ENCODE measurements around the gene NFX1.
A peak's percentile ranks its signal among the peaks of the same experiment; 100 is the strongest.

Gene NFX1

GRCh38 chr9:33265211-33265865 is 25.0 kb upstream of the NFX1 start:
- Histone ChIP-seq H3K27ac (ENCODE audit: low read length) (no peak overlapping the region), H3K9me3 (ENCODE audit: control insufficient read depth, insufficient read depth, low read length) (no peaks in the 10 kb centered on the region), H3K27me3 (ENCODE audit: control insufficient read depth, insufficient read depth, low read length) (no peaks in the 10 kb centered on the region), H3K36me3 (ENCODE audit: control insufficient read depth, insufficient read depth, low read length) (peaks cover under 1% of the 10 kb centered on the region; the same call in 1 of the 2 replicates), H3K4me3 (ENCODE audit: low read length) (peak overlapping the region; percentile 86; the same call in 1 of the 2 replicates), H3K4me1 (ENCODE audit: control insufficient read depth, insufficient read depth, low read length) (peaks cover 6% of the 10 kb centered on the region; the same call in 1 of the 2 replicates)
- no CpG with 5 or more reads among the region's 13 CpGs for WGBS (ENCODE audit: insufficient coverage, insufficient read length)
- DNase-seq (ENCODE audit: low read depth, low spot score), result no peak

GRCh38 chr9:33267151-33267767 is 23.1 kb upstream of the NFX1 start:
- H3K4me3 ChIP-seq (ENCODE audit: low read length), result no peak overlapping the region
- no peak overlapping the region for H3K27ac ChIP-seq (ENCODE audit: low read length)
- no peak for DNase-seq (ENCODE audit: low read depth, low spot score)
- no peaks in the 10 kb centered on the region for H3K27me3 ChIP-seq (ENCODE audit: control insufficient read depth, insufficient read depth, low read length)
- peaks cover 5% of the 10 kb centered on the region; the same call in 1 of the 2 replicates for H3K36me3 ChIP-seq (ENCODE audit: control insufficient read depth, insufficient read depth, low read length)
- H3K4me1 ChIP-seq (ENCODE audit: control insufficient read depth, insufficient read depth, low read length), result peaks cover 6% of the 10 kb centered on the region; the same call in 1 of the 2 replicates
- H3K9me3 ChIP-seq (ENCODE audit: control insufficient read depth, insufficient read depth, low read length), result no peaks in the 10 kb centered on the region

GRCh38 chr9:33270146-33270545 is 20.2 kb upstream of the NFX1 start:
- no peaks in the 10 kb centered on the region for H3K9me3 ChIP-seq (ENCODE audit: control insufficient read depth, insufficient read depth, low read length)
- H3K36me3 ChIP-seq (ENCODE audit: control insufficient read depth, insufficient read depth, low read length), result peaks cover 5% of the 10 kb centered on the region; the same call in 1 of the 2 replicates
- no peaks in the 10 kb centered on the region for H3K27me3 ChIP-seq (ENCODE audit: control insufficient read depth, insufficient read depth, low read length)
- no peak overlapping the region for H3K27ac ChIP-seq (ENCODE audit: low read length)
- no peak for DNase-seq (ENCODE audit: low read depth, low spot score)
- WGBS (ENCODE audit: insufficient coverage, insufficient read length), result no CpG with 5 or more reads among the region's 3 CpGs
- no peak overlapping the region for H3K4me3 ChIP-seq (ENCODE audit: low read length)
- 0 out of 2 replicates have a peak, but pooled peaks cover 4% of the 10 kb centered on the region for H3K4me1 ChIP-seq (ENCODE audit: control insufficient read depth, insufficient read depth, low read length)

GRCh38 chr9:33272061-33272460 is 18.3 kb upstream of the NFX1 start:
- H3K9me3 ChIP-seq (ENCODE audit: control insufficient read depth, insufficient read depth, low read length), result no peaks in the 10 kb centered on the region
- H3K4me1 ChIP-seq (ENCODE audit: control insufficient read depth, insufficient read depth, low read length), result no peaks in the 10 kb centered on the region
- no peak overlapping the region for H3K4me3 ChIP-seq (ENCODE audit: low read length)
- DNase-seq (ENCODE audit: low read depth, low spot score), result no peak
- H3K36me3 ChIP-seq (ENCODE audit: control insufficient read depth, insufficient read depth, low read length), result peaks cover 10% of the 10 kb centered on the region
- H3K27ac ChIP-seq (ENCODE audit: low read length), result no peak overlapping the region
- WGBS (ENCODE audit: insufficient coverage, insufficient read length), result no CpG with 5 or more reads among the region's 1 CpG
- no peaks in the 10 kb centered on the region for H3K27me3 ChIP-seq (ENCODE audit: control insufficient read depth, insufficient read depth, low read length)

- no peaks in the 10 kb centered on the region for H3K27me3 ChIP-seq (ENCODE audit: control insufficient read depth, insufficient read depth, low read length)
- no peaks in the 10 kb centered on the region for H3K9me3 ChIP-seq (ENCODE audit: control insufficient read depth, insufficient read depth, low read length)
- H3K27ac ChIP-seq (ENCODE audit: low read length), result no peak overlapping the region
- H3K4me1 ChIP-seq (ENCODE audit: control insufficient read depth, insufficient read depth, low read length), result no peaks in the 10 kb centered on the region
- H3K4me3 ChIP-seq (ENCODE audit: low read length), result no peak overlapping the region
- peaks cover 17% of the 10 kb centered on the region for H3K36me3 ChIP-seq (ENCODE audit: control insufficient read depth, insufficient read depth, low read length)
- no CpG with 5 or more reads among the region's 3 CpGs for WGBS (ENCODE audit: insufficient coverage, insufficient read length)
- DNase-seq (ENCODE audit: low read depth, low spot score), result no peak
Measured at GRCh38 chr9:33273266-33273971, 16.9 kb upstream of the NFX1 start.

- H3K36me3 ChIP-seq (ENCODE audit: control insufficient read depth, insufficient read depth, low read length), result peaks cover 21% of the 10 kb centered on the region
- no peaks in the 10 kb centered on the region for H3K27me3 ChIP-seq (ENCODE audit: control insufficient read depth, insufficient read depth, low read length)
- H3K4me3 ChIP-seq (ENCODE audit: low read length), result no peak overlapping the region
- no CpG with 5 or more reads among the region's 2 CpGs for WGBS (ENCODE audit: insufficient coverage, insufficient read length)
- no peak for DNase-seq (ENCODE audit: low read depth, low spot score)
- no peak overlapping the region for H3K27ac ChIP-seq (ENCODE audit: low read length)
- no peaks in the 10 kb centered on the region for H3K4me1 ChIP-seq (ENCODE audit: control insufficient read depth, insufficient read depth, low read length)
- no peaks in the 10 kb centered on the region for H3K9me3 ChIP-seq (ENCODE audit: control insufficient read depth, insufficient read depth, low read length)
Measured at GRCh38 chr9:33273972-33274328, 16.4 kb upstream of the NFX1 start.

GRCh38 chr9:33277484-33277883 is 12.8 kb upstream of the NFX1 start:
- Histone ChIP-seq H3K4me1 (ENCODE audit: control insufficient read depth, insufficient read depth, low read length) (no peaks in the 10 kb centered on the region), H3K4me3 (ENCODE audit: low read length) (no peak overlapping the region), H3K27me3 (ENCODE audit: control insufficient read depth, insufficient read depth, low read length) (no peaks in the 10 kb centered on the region), H3K9me3 (ENCODE audit: control insufficient read depth, insufficient read depth, low read length) (no peaks in the 10 kb centered on the region), H3K36me3 (ENCODE audit: control insufficient read depth, insufficient read depth, low read length) (peaks cover 16% of the 10 kb centered on the region), H3K27ac (ENCODE audit: low read length) (no peak overlapping the region)
- WGBS (ENCODE audit: insufficient coverage, insufficient read length), result no CpG with 5 or more reads among the region's 4 CpGs
- DNase-seq (ENCODE audit: low read depth, low spot score), result no peak

GRCh38 chr9:33285502-33285901 is 4.8 kb upstream of the NFX1 start:
- no peaks in the 10 kb centered on the region for H3K4me1 ChIP-seq (ENCODE audit: control insufficient read depth, insufficient read depth, low read length)
- H3K27me3 ChIP-seq (ENCODE audit: control insufficient read depth, insufficient read depth, low read length), result no peaks in the 10 kb centered on the region
- WGBS (ENCODE audit: insufficient coverage, insufficient read length), result no CpG with 5 or more reads among the region's 5 CpGs
- no peaks in the 10 kb centered on the region; the same call in 1 of the 2 replicates for H3K36me3 ChIP-seq (ENCODE audit: control insufficient read depth, insufficient read depth, low read length)
- no peaks in the 10 kb centered on the region for H3K9me3 ChIP-seq (ENCODE audit: control insufficient read depth, insufficient read depth, low read length)
- H3K27ac ChIP-seq (ENCODE audit: low read length), result no peak overlapping the region
- no peak for DNase-seq (ENCODE audit: low read depth, low spot score)
- no peak overlapping the region for H3K4me3 ChIP-seq (ENCODE audit: low read length)

GRCh38 chr9:33287087-33287490 is 3.2 kb upstream of the NFX1 start:
- no peaks in the 10 kb centered on the region for H3K9me3 ChIP-seq (ENCODE audit: control insufficient read depth, insufficient read depth, low read length)
- H3K27ac ChIP-seq (ENCODE audit: low read length), result no peak overlapping the region
- no peaks in the 10 kb centered on the region; the same call in 1 of the 2 replicates for H3K36me3 ChIP-seq (ENCODE audit: control insufficient read depth, insufficient read depth, low read length)
- DNase-seq (ENCODE audit: low read depth, low spot score), result no peak
- no peaks in the 10 kb centered on the region for H3K4me1 ChIP-seq (ENCODE audit: control insufficient read depth, insufficient read depth, low read length)
- WGBS (ENCODE audit: insufficient coverage, insufficient read length), result no CpG with 5 or more reads among the region's 4 CpGs
- no peak overlapping the region for H3K4me3 ChIP-seq (ENCODE audit: low read length)
- H3K27me3 ChIP-seq (ENCODE audit: control insufficient read depth, insufficient read depth, low read length), result no peaks in the 10 kb centered on the region

GRCh38 chr9:33288235-33288634 is 2.1 kb upstream of the NFX1 start:
- H3K27ac ChIP-seq (ENCODE audit: low read length), result no peak overlapping the region

More at GRCh38 chr9:33288235-33288634, 2.1 kb upstream of the NFX1 start:
- no peaks in the 10 kb centered on the region for H3K4me1 ChIP-seq (ENCODE audit: control insufficient read depth, insufficient read depth, low read length)
- H3K4me3 ChIP-seq (ENCODE audit: low read length), result no peak overlapping the region
- H3K36me3 ChIP-seq (ENCODE audit: control insufficient read depth, insufficient read depth, low read length), result no peaks in the 10 kb centered on the region
- WGBS (ENCODE audit: insufficient coverage, insufficient read length), result no CpG with 5 or more reads among the region's 4 CpGs
- H3K27me3 ChIP-seq (ENCODE audit: control insufficient read depth, insufficient read depth, low read length), result no peaks in the 10 kb centered on the region
- no peaks in the 10 kb centered on the region for H3K9me3 ChIP-seq (ENCODE audit: control insufficient read depth, insufficient read depth, low read length)
- no peak for DNase-seq (ENCODE audit: low read depth, low spot score)

Data from iPS DF 6.9 (cell line).